ENCODE measurements around the gene TMEM179.

The TMEM179 gene

DNA sequence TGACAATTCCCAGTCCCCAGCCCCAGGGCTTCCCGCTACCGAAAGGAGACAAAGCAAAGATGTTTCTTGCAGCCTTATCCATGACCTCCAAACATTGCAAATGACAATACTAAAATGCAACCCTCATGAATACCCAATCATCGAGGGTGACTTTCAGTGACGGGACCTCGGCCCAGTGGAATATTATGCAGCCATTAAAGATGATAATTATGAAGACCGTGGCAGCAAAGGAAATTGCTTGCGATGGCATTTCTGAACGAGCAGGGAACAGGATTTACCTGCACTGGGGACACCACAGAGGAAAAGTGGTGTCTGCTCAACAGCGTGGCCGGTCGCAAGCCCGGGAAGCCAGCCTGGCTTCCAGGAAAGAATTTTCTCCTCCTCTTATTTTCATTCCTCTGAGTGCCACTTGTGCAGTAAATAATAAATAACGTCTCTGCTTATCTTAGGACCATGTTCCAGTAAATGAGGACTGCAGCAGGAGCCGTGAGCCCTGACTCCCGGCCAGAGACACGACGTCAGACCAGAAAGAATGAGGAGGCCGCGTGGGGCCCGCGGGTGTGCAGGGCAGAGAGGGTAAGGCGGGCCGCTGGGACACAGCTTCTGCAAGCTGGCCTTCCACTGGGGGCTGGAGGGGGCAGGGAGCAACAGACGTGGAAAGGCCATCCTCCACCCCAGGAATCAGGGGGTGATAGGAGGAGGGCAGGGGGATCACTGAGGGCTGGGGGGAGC is 18.4 kb downstream of the TMEM179 start:
- TF ChIP-seq, protein P1, sequence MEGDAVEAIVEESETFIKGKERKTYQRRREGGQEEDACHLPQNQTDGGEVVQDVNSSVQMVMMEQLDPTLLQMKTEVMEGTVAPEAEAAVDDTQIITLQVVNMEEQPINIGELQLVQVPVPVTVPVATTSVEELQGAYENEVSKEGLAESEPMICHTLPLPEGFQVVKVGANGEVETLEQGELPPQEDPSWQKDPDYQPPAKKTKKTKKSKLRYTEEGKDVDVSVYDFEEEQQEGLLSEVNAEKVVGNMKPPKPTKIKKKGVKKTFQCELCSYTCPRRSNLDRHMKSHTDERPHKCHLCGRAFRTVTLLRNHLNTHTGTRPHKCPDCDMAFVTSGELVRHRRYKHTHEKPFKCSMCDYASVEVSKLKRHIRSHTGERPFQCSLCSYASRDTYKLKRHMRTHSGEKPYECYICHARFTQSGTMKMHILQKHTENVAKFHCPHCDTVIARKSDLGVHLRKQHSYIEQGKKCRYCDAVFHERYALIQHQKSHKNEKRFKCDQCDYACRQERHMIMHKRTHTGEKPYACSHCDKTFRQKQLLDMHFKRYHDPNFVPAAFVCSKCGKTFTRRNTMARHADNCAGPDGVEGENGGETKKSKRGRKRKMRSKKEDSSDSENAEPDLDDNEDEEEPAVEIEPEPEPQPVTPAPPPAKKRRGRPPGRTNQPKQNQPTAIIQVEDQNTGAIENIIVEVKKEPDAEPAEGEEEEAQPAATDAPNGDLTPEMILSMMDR (conservative IDR thresholded peaks at IDR 0.05; ENCODE audit: low read length) = no peak
- no peak for DNase-seq (ENCODE audit: low read depth)
- no peak overlapping the region for H3K4me3 ChIP-seq (ENCODE audit: low read length)

GRCh38 chr14:104584557-104584956 is 20.0 kb downstream of the TMEM179 start:
- no peak overlapping the region for H3K4me3 ChIP-seq (ENCODE audit: low read length)
- TF ChIP-seq, protein P1 (conservative IDR thresholded peaks at IDR 0.05; ENCODE audit: low read length) = no peak
- no peak for DNase-seq (ENCODE audit: low read depth)

DNA sequence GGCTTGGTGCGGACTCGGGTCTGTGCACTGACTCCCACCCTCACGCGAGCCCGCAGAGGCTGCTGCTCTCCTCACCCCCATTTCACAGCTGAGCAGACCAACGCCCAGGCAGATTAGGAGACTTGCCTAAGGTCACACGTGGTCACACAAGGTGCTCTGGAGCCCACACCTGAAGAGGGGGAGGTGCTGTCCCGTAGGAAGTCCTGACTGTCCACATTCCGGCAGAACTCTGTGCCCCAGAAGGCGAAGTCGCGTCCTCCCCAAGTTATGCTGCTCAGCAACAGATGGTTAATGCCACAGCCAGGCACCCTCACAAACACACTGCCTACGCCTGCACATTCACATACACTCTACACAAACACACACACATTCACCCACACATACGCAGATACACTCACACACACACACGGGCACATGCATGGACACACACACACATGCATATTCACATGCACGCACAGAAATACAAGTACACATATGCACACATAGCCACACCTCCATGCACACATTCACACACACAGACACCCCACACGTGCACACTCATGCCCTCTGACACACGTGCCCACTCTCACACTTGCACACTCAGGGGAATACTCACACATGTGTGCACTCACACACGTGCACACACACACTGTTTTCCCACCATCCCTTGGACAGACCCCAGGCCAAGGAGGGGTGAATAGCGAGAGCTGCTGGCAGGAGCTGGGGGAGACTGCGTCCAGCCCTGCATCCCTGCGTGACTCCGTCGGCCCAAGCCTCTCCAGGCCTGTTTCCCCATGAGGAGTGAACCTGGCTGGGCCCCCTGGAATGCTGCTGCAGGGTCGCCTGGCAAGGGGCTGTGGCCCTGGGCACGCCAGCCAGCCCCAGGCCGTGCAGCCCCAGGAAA is 20.9 kb downstream of the TMEM179 start:
- no peak for DNase-seq (ENCODE audit: low read depth)
- no peak overlapping the region for H3K4me3 ChIP-seq (ENCODE audit: low read length)
- TF ChIP-seq, protein P1 (conservative IDR thresholded peaks at IDR 0.05; ENCODE audit: low read length) = no peak

DNA sequence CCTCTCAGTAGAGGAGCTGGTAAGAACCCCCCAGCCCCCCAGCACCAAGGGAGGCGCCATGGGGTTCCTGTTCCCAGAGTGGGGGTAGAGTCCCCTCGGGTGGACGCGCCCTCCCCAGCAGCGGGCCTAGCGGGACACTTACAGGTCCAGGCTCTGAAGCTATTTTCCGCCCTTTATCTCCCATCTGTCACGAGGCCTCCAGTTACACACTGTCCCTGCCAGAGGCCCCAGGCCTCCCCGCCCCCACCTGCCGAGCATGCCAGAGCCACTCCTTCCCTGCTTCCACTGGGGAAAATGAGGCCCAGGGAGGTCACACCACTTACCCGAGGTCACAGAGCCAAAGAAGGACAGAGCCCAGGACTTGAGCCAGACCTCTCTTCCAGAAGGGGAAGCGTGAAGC is 21.9 kb downstream of the TMEM179 start:
- TF ChIP-seq, protein P1 (conservative IDR thresholded peaks at IDR 0.05; ENCODE audit: low read length) = no peak
- DNase-seq (ENCODE audit: low read depth) = no peak
- H3K4me3 ChIP-seq (ENCODE audit: low read length) = no peak overlapping the region

DNA sequence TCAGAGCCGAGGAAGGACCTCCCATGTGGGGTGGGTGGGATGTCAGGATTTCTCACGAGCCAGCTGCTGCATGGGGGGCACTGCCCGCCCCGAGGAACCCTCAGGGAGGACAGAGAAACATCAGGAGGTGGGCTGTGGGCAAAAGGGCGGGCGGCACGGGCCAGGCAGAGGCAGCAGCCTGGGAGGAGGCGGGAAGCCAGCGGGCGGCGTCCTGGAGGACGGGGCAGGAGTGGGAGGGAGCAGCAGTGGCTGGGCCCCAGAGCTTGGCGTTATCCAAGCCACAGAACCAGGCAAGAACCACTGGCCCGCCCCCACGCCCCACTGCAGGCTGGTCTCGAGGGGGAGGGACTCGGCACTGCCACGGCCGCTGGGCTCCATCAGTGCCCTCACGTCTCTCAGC is 22.6 kb downstream of the TMEM179 start:
- H3K4me3 ChIP-seq (ENCODE audit: low read length) = no peak overlapping the region
- DNase-seq (ENCODE audit: low read depth) = no peak
- TF ChIP-seq, protein P1 (conservative IDR thresholded peaks at IDR 0.05; ENCODE audit: low read length) = no peak

DNA sequence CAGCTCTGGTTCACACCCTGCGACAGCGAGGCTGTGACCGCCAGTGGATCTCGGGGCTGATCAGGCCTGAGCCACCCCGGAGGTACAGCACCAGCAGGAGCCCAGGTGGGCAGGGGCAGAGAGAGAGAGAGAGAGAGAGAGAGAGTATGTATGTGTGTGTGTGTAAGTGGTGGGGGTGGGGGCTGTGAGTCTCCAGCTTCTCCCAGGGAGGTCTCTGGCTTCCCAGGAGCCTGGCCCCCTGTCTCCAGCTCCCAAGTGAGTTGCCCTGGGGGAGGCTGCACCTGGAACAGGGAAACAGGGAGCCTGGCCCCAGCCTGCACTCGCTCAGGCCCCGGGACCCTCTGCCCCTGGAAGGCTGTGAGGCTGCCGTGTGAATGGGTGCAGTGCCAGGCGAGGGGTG is 23.1 kb downstream of the TMEM179 start:
- DNase-seq (ENCODE audit: low read depth) = no peak
- TF ChIP-seq, protein P1 (conservative IDR thresholded peaks at IDR 0.05; ENCODE audit: low read length) = no peak
- no peak overlapping the region for H3K4me3 ChIP-seq (ENCODE audit: low read length)
